Upper lobe of left lung (tissue), 6 donors: Measurements from ENCODE around the gene EPHA4. TPM values are rescaled to one million over a fixed set of nuclear protein-coding genes. Genes with fewer than 3 reads are reported as not detected.

Source experiments
- ATAC-seq, 2 donors: fragments of 200-7000 bp; cut with Tn5 transposase; one replicate each; pipeline ENCODE4 v1.9.1; 2022; ENCODE audit warnings: mild to moderate bottlenecking in 2 of 2, moderate library complexity in 2 of 2; ENCODE audit not compliant: low FRiP score in 2 of 2
- DNase-seq, 2 donors: peaks; one replicate each; pipeline ENCODE4 v3.0.0-alpha.2; 2019 to 2020
- H3K27ac ChIP-seq, 4 donors: fragments of 200-600 bp; sonication (generic); one replicate each; pipeline ENCODE4 v1.5.1; 2016 to 2019
- H3K27me3 ChIP-seq, 4 donors: fragments of 200-600 bp; sonication (generic); one replicate each; pipeline ENCODE4 v1.5.1; 2017 to 2019
- H3K36me3 ChIP-seq, 4 donors: fragments of 200-600 bp; sonication (generic); one replicate each; pipeline ENCODE4 v1.5.1; 2016 to 2019
- H3K4me1 ChIP-seq, 4 donors: fragments of 200-600 bp; sonication (generic); one replicate each; pipeline ENCODE4 v1.5.1; 2018 to 2019
- H3K4me3 ChIP-seq, 4 donors: fragments of 200-600 bp; sonication (generic); one replicate each; pipeline ENCODE4 v1.5.1; 2017 to 2019; ENCODE audit warnings: mild to moderate bottlenecking in 2 of 4, moderate library complexity in 1 of 4
- H3K9me3 ChIP-seq, 4 donors: fragments of 200-600 bp; sonication (generic); one replicate each; pipeline ENCODE4 v1.5.1; 2018 to 2019
- CTCF ChIP-seq, 6 experiments: fragments of 450-650 bp in 4 of 6; fragments of 200-600 bp in 2 of 6; sonication (generic) in 2 of 6; IDR thresholded peaks; one replicate each; pipeline ENCODE4 v1.5.1; 2016 to 2019; ENCODE audit warnings: antibody characterized with exemption in 6 of 6
- EP300 ChIP-seq, 4 donors: sonication (generic); formaldehyde crosslinking; IDR thresholded peaks; one replicate each; pipeline ENCODE4 v1.5.1; 2017; ENCODE audit warnings: antibody characterized with exemption in 4 of 4, control low read depth in 2 of 4
- POLR2A ChIP-seq, 4 donors: fragments of 450-650 bp; IDR thresholded peaks; one replicate each; pipeline ENCODE4 v1.5.1; 2016 to 2017; ENCODE audit warnings: antibody characterized with exemption in 4 of 4, mild to moderate bottlenecking in 2 of 4
- POLR2AphosphoS5 ChIP-seq, 2 donors: sonication (generic); formaldehyde crosslinking; IDR thresholded peaks; one replicate each; pipeline ENCODE4 v1.5.1; 2017; ENCODE audit warnings: antibody characterized with exemption in 2 of 2
- WGBS, 2 donors: methylation state at CpG; one replicate each; pipeline ENCODE4 v1.1.5; 2017 to 2018; 5-methylcytosine and 5-hydroxymethylcytosine counted together
- total RNA-seq, 6 donors: library from RNA; depleted of rRNA in 4 of 6; stranded (reverse); fragments of >200 nt in 4 of 6; gene quantifications; one replicate each; pipeline versions ENCODE4 v1.1.0 to v1.2.1, GENCODE V29; 2016 to 2021
- donor health status: DM: no; HTN: no; CAD: no; lungs with moderate emphysema.
- donor health status: DM: no; HTN: yes; CAD: no; lungs with severe emphysema.

Gene EPHA4
- total RNA-seq, 6 donors from 2014 or later, result 9.5 to 33.5 (median 22.3) TPM

GRCh38 chr2:221606424-221606823 is 34.3 kb upstream of the EPHA4 start:
- Histone ChIP-seq H3K4me3 (no peak overlapping the region), H3K27ac (no peak overlapping the region), H3K9me3 (no peaks in the 10 kb centered on the region), H3K27me3 (no peaks in the 10 kb centered on the region), H3K36me3 (no peaks in the 10 kb centered on the region), H3K4me1 (no peaks in the 10 kb centered on the region)
- DNase-seq (no peak), ATAC-seq (no peak)
- no peak for TF ChIP-seq POLR2AphosphoS5 (IDR thresholded peaks at IDR 0.05)
- no peak for TF ChIP-seq CTCF (IDR thresholded peaks at IDR 0.05)
- TF ChIP-seq EP300 (IDR thresholded peaks at IDR 0.05), result no peak
- no peak for TF ChIP-seq POLR2A (IDR thresholded peaks at IDR 0.05)
- WGBS, 2 donors, result 63 to 69% methylated on average over 6 of the region's 6 CpGs

GRCh38 chr2:221605751-221606240 is 33.7 kb upstream of the EPHA4 start:
- DNase-seq, result no peak
- WGBS, 2 donors, result 61 to 70% methylated on average over 2 of the region's 2 CpGs

GRCh38 chr2:221602938-221603337 is 30.8 kb upstream of the EPHA4 start:
- Histone ChIP-seq H3K9me3 (no peaks in the 10 kb centered on the region), H3K4me1 (no peaks in the 10 kb centered on the region), H3K27ac (no peak overlapping the region), H3K27me3 (no peaks in the 10 kb centered on the region), H3K36me3 (no peaks in the 10 kb centered on the region), H3K4me3 (no peak overlapping the region)
- TF ChIP-seq EP300 (IDR thresholded peaks at IDR 0.05), result no peak
- TF ChIP-seq POLR2AphosphoS5 (IDR thresholded peaks at IDR 0.05), result no peak
- no peak for TF ChIP-seq POLR2A (IDR thresholded peaks at IDR 0.05)
- no peak for TF ChIP-seq CTCF (IDR thresholded peaks at IDR 0.05)
- 88 to 92% methylated on average over 1 of the region's 1 CpG for WGBS, 2 donors
- ATAC-seq (no peak), DNase-seq (no peak)

More at GRCh38 chr2:221605751-221606240, 33.7 kb upstream of the EPHA4 start:
- H3K9me3 ChIP-seq, result no peaks in the 10 kb centered on the region
- ATAC-seq, result no peak
- H3K36me3 ChIP-seq, result no peaks in the 10 kb centered on the region
- TF ChIP-seq EP300 (IDR thresholded peaks at IDR 0.05) (no peak), POLR2AphosphoS5 (IDR thresholded peaks at IDR 0.05) (no peak)
- H3K27me3 ChIP-seq, result no peaks in the 10 kb centered on the region
- H3K4me3 ChIP-seq, result no peak overlapping the region
- no peaks in the 10 kb centered on the region for H3K4me1 ChIP-seq
- no peak overlapping the region for H3K27ac ChIP-seq

- DNase-seq (no peak), ATAC-seq (no peak)
- WGBS, 2 donors, result 68 to 79% methylated on average over 3 of the region's 3 CpGs
- Histone ChIP-seq H3K27me3 (no peaks in the 10 kb centered on the region), H3K4me1 (no peaks in the 10 kb centered on the region), H3K36me3 (no peaks in the 10 kb centered on the region), H3K4me3 (no peak overlapping the region), H3K27ac (no peak overlapping the region), H3K9me3 (no peaks in the 10 kb centered on the region)
- no peak for TF ChIP-seq POLR2A (IDR thresholded peaks at IDR 0.05)
- no peak for TF ChIP-seq CTCF (IDR thresholded peaks at IDR 0.05)
- no peak for TF ChIP-seq POLR2AphosphoS5 (IDR thresholded peaks at IDR 0.05)
- TF ChIP-seq EP300 (IDR thresholded peaks at IDR 0.05), result no peak
These were observed 29.3 kb upstream of the EPHA4 start for GRCh38 chr2:221601376-221601775.

GRCh38 chr2:221600388-221600787 is 28.3 kb upstream of the EPHA4 start:
- Histone ChIP-seq H3K9me3 (no peaks in the 10 kb centered on the region), H3K27me3 (no peaks in the 10 kb centered on the region), H3K4me3 (no peak overlapping the region), H3K4me1 (no peaks in the 10 kb centered on the region), H3K36me3 (no peaks in the 10 kb centered on the region), H3K27ac (no peak overlapping the region)
- no peak for ATAC-seq
- TF ChIP-seq POLR2AphosphoS5 (IDR thresholded peaks at IDR 0.05) (no peak), POLR2A (IDR thresholded peaks at IDR 0.05) (no peak), CTCF (IDR thresholded peaks at IDR 0.05) (no peak), EP300 (IDR thresholded peaks at IDR 0.05) (no peak)
- WGBS, 2 donors, result 91 to 96% methylated on average over 5 of the region's 5 CpGs
- DNase-seq, result no peak
